ENCODE measurements around the gene HYCC2.

DNA sequence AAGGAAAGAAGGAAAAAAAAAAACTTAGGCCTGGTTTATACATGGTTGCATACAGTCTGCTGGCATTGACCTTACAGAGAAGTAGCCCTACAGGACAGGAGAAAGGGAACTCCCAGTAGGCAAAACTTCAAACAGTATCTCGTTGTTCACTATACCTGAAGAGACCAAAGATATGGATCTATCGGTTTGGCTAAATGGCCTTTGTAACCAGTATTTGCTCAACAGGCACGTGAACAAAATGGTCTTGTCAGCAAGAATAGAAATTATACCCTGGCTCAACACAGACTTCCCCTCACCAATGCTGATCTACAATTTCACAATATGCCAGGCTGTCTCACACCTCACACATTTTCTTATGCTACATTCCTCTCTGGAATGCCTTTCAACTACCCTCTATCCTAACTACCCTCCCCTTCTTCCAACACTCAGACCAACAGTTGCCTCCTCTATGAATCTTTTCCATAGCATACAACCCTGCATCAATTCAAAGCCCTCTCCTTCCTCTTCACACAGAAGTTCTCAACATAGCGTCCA, 13.7 kb downstream of the HYCC2 start:
- TF ChIP-seq, protein P1, sequence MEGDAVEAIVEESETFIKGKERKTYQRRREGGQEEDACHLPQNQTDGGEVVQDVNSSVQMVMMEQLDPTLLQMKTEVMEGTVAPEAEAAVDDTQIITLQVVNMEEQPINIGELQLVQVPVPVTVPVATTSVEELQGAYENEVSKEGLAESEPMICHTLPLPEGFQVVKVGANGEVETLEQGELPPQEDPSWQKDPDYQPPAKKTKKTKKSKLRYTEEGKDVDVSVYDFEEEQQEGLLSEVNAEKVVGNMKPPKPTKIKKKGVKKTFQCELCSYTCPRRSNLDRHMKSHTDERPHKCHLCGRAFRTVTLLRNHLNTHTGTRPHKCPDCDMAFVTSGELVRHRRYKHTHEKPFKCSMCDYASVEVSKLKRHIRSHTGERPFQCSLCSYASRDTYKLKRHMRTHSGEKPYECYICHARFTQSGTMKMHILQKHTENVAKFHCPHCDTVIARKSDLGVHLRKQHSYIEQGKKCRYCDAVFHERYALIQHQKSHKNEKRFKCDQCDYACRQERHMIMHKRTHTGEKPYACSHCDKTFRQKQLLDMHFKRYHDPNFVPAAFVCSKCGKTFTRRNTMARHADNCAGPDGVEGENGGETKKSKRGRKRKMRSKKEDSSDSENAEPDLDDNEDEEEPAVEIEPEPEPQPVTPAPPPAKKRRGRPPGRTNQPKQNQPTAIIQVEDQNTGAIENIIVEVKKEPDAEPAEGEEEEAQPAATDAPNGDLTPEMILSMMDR (IDR thresholded peaks at IDR 0.05; ENCODE audit: extremely low read depth in 1 of 2, insufficient read depth in 1 of 2, low read depth in 1 of 2, low read length in 2 of 2), result no peak
- TF ChIP-seq MYC (IDR thresholded peaks at IDR 0.05; ENCODE audit: low read depth, low read length) (no peak), JUN (IDR thresholded peaks at IDR 0.05; ENCODE audit: borderline replicate concordance, insufficient read depth, insufficient read length, low read depth) (no peak), POLR2A (IDR thresholded peaks at IDR 0.05; ENCODE audit: low read depth, low read length) (no peak), FOS (IDR thresholded peaks at IDR 0.05; ENCODE audit: borderline replicate concordance, insufficient read depth, low read length) (no peak), POLR2AphosphoS5 (IDR thresholded peaks at IDR 0.05; ENCODE audit: insufficient read depth, low read depth, low read length) (no peak)
- TF ChIP-seq, protein P2, sequence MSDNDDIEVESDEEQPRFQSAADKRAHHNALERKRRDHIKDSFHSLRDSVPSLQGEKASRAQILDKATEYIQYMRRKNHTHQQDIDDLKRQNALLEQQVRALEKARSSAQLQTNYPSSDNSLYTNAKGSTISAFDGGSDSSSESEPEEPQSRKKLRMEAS (IDR thresholded peaks at IDR 0.05; ENCODE audit: insufficient read depth, insufficient read length), result no peak
